D721Med (cell line): ENCODE measurements around the gene SGCA.

ENCODE experiments used
- DNase-seq: peaks from one replicate; pipeline ENCODE4 v3.0.0; 2011; ENCODE audit warnings: low spot score; ENCODE audit not compliant: insufficient read length
- FAIRE-seq: peaks from 2 replicates; lab custom pipeline; 2011; peaks lifted over from hg19 to GRCh38; lab: Jason Lieb, UNC
- TF ChIP-seq, protein P1 (sequence below): IDR thresholded peaks from 2 replicates; pipeline ENCODE4 v1.5.1; 2012; ENCODE audit warnings: mild to moderate bottlenecking, control low read depth; ENCODE audit not compliant: insufficient read depth; ENCODE audit errors: missing control alignments

The SGCA gene

DNA sequence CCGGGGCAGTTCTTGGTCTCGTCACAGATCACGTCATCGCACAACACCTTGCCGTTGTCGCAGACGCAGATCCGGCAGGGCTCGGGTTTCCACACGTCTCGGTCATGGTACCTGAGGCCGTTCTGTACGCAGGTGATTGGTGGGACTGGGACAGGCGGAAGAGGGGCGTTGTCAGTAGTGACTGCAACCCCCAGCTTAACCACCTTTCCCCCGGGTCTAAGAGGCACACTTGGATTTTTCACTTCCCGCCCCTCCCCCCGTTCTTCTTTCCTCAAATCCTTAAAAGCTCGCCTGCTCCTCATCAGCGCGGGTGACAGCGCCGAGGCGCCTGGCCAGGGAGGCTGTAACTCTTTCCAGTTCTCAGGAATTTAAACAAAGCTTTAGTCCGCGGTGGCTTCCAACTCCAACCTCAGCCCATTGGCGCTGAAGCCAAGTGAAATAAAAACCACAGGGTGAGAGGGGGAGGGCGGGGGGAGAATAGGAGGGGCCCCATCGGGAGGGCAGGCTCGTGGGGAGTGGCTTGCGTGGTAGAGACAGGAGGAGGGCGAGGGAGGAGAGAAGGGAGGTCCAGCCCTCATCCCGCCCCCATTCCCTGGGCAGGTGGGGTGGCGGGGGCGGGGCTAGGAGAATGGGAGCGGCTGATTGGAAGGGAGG, 34.1 kb downstream of the SGCA start:
- DNase-seq: no peak
- no peak for FAIRE-seq
- TF ChIP-seq, protein P1, sequence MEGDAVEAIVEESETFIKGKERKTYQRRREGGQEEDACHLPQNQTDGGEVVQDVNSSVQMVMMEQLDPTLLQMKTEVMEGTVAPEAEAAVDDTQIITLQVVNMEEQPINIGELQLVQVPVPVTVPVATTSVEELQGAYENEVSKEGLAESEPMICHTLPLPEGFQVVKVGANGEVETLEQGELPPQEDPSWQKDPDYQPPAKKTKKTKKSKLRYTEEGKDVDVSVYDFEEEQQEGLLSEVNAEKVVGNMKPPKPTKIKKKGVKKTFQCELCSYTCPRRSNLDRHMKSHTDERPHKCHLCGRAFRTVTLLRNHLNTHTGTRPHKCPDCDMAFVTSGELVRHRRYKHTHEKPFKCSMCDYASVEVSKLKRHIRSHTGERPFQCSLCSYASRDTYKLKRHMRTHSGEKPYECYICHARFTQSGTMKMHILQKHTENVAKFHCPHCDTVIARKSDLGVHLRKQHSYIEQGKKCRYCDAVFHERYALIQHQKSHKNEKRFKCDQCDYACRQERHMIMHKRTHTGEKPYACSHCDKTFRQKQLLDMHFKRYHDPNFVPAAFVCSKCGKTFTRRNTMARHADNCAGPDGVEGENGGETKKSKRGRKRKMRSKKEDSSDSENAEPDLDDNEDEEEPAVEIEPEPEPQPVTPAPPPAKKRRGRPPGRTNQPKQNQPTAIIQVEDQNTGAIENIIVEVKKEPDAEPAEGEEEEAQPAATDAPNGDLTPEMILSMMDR: no peak

DNA sequence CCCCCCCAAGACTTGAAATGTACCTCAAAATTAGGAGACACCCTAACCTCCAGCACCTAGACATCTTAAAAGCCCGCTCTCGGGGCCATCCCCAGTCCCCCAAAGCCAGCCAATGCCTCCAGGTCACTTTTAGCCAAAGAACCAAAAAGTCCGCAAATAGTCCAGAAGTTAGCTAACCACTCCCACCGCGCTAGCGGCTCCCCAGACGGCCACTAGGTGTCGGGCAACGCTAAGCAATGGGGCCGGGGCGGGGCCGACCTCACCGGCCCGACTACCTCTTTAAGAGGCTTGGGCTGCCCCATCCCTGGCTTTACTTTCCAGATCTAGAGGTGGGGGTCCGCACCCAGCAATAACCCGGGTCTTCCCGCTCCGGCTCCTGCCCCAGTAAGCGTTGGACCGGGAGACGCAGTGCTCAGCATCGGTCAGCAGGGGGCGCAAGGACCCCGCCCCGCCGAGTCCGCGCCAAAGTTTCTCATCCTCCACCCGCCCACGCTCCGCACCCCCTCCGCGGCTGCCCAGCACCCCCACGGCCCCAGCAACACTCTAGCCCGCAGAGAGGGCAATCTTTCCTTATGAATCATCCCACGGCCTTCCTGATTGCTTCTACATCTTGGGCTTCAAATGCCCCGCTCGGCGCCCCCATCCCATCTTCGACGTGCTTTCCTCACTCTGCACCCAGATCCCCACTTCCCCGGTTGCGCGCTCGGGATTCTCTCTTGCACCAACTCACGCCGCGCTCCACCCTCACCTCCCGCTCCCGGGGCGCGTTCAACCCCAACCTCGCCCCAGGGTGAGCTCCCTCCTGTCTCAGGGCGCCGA, 34.9 kb downstream of the SGCA start:
- TF ChIP-seq, protein P1: peak; percentile 17
- FAIRE-seq: no peak
- DNase-seq: peak; percentile 90

DNA sequence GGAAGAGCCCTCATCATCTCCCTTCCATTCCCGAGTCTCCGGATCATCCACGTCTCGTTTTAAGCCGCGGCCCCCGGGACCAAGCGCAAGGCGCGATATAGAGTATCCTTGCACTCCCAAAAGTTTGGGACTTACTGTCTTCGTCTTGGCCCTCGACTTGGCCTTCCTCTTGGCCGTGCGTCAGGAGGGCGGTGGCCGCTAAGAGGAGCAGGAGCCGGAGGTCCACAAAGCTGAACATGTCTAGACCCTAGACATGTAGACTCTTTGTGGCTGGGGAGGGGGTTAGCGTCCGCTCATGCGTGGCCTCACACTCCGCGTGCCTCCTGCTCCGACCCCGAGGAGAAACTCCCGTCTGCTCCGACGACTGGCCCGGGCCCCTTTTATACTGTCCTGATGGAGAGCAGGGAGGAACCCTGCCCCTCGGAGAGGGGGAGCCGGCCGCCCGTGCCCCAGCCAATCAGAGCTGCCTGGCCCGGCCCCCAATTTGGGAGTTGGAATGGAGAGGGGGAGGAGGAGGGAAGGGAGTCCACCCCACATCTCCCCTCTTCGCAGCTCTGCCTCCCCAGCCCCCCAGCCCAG, 35.6 kb downstream of the SGCA start, which contains the start of gene COL1A1:
COL1A1 (minus strand) TSS at position 356 of the 579 bp plus-strand sequence; CDS start at position 238, 118 bp downstream.
- TF ChIP-seq, protein P1: no peak
- no peak for FAIRE-seq
- DNase-seq: no peak

DNA sequence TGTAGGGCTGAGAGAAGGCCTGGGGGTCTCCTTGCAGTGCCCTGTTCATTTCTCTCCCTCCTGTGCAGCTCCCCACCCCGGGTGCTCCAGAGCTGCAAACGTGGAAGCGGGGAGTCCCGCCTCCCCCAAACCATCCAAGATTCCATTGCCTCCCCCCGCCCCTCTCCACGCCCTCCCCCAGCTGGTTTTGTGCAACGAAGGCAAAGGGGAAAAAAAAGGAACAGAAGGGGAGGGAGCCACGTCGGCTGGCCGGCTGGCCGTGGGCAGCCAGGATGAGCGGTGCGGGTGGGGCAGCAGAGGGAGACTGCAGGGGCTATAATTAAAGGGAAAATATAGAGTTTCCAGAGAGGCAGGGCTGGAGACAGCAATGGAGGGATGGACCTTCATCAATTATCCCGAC, 37.3 kb downstream of the SGCA start:
- TF ChIP-seq, protein P1: no peak
- FAIRE-seq: no peak

DNA sequence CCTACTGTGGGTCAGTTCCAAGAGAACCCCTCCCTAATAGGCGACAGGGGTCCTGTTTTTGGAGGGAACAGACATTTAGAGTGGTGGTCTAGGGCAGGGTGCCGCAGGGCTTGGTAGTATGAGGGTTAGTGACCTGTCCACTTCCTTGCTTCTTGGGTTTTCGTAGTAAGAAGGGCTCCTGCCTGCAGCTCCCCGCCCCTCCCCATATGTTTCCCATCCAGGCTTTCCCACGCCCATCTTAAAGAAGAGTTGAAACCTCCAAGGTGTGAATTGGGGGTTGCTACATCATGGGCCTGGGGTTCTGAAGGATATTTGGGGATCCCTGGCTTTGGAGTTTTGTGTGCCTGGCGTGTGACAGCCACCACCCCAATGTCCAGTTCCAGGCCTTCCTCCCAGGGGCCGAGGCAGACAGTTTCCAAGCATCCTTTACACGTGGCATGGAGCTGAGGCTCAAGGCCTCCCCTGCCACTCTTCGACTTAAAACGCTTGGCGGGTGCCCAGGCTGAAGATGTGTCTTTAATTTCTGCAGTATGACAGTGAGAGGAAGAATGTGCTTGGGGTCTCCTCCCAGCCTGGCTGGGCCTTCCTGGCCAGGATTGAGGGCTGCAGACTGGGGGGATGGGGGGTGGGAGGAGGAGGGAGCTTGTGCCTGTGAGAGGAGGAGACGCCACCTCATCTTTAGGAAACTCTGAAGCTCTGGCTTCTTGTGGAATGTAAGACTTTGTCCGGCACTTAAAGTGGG, 38.0 kb downstream of the SGCA start:
- FAIRE-seq (no peak), DNase-seq (no peak)
- TF ChIP-seq, protein P1: no peak

More for the DNA sequence above, 37.3 kb downstream of the SGCA start:
- no peak for DNase-seq

DNA sequence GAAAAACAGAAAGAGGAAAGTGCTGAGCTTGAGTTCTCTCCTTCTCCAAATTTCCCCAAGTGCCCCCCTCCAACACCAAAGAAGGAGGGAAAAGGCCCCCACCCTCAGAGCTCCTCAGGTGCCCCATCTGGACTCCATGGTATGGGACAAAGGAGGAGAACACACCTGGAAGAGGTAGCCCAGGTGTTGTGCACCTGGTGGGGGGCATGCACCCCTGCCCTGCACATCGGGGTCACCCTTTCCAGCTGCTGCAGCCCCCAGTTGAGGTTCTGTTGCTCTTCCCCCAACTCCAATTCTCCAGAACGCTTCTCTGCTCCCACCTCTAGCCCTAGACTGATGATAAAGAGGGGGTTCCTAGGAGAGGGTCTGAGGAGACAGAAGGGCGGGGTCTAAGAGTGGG, 38.6 kb downstream of the SGCA start:
- TF ChIP-seq, protein P1: no peak
- DNase-seq: no peak
- FAIRE-seq: no peak
